ENCODE data around the gene KIAA0319L.

The KIAA0319L gene

DNA sequence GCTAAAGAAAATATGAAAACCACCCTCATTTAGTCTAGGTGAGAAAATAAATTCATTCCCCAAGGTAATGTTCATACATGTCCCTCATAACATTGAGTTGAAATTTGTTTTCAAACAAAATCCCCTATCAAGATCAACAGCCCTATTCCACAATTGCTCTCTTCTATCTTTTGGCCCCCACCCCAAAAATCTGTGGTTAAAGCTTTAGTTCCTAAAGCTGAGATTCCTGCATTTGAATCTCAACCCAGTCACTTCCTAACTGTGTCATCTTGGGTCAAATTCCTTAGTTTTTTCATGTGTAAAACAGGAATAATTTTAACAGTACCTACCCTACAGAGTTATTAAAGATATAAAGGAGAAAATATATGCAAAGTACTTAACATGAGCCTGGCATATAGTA is 22.0 kb downstream of the KIAA0319L start:
- DNase-seq, result no peak

DNA sequence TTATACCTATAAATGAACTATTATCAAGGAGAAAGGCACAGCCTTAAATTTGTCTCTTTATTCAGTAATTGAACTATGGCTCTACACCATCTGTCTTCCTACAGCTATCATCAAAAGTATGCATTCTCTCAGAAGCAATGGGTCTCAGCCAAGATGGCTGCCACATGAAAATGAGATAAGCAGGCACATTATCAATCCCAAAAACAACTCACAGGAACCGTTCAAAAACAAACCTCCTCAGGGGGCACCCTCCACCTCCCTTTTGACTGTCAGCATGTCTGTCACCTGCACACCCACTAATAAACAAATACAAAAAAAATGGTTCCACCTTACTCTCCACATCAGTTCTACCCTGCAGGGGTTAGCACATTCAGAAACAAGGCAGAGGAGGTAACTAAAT is 23.6 kb downstream of the KIAA0319L start:
- DNase-seq, result no peak

DNA sequence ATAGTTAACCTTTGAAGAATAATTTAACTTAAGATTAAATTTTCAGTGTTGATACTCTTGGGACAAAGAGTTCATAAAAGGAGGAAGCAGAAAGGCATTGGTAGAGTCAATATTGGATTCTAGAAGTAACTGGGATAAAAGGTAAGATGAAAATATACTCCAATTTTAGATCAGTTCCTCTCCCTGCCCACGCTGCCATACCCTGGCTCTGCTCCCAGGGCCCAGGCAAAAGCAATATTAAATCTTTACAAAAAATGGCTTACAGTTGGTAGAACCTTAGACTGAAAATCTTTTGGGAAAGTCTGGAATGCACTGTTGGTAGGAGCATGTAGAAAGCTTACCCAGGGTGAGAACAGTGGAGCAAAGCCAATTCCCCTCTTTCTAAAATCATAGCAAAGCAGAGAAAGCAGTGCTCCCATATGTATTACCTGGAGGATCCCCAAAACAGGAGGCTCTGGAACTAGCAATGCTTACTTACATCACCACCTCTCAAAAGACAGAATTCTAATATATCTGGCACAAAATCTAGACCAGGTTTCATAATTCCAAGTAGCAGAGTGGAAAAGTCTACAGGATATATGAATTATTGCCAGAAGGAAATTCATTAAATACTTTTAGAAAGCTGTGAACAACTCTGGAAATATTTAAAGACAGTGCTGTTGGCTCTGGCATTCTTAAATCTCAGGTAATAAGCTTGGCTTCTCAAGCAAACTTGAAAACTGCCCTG is 24.5 kb downstream of the KIAA0319L start:
- DNase-seq, result peak in 1 of 2 donors; percentile 57

DNA sequence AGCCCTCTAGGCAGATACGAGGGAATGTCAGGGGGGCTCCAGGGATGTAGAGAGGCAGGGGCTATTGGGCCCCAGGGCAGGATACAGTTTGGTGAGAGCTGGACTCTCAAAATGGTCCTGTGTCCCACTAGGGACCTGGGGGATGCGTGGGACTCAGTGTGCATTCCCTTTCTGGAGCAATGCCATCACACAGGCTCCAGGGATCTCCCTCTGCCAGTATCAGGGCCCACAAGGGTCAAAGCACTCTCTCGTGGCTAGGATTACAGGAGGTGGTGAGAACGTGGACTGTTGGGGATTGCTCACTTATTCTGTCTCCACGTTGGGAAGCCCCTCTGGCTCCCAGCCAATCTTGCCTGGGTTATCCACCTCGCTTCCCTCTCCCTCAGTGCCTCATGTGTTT is 25.8 kb downstream of the KIAA0319L start:
- DNase-seq, result no peak

DNA sequence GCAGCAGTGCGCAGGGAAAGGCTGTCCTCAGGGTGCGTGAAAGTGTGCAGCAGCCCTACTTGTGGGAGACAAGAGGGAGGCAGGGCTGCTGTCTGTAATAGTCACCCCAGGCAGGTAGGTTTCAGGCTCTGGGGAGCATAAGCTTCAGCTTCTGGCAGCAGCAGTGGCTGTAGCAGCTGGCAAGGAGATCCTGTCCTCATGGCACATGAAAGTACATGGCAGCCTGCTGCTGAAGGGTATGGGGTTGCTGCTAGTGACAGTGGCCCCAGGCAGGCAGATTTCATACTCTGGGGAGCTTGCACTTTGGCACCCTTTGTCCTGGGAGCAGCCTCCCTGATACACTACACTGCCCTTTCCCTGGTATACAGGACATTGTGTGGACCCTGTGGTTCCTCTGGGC is 26.3 kb downstream of the KIAA0319L start:
- DNase-seq, result no peak

DNA sequence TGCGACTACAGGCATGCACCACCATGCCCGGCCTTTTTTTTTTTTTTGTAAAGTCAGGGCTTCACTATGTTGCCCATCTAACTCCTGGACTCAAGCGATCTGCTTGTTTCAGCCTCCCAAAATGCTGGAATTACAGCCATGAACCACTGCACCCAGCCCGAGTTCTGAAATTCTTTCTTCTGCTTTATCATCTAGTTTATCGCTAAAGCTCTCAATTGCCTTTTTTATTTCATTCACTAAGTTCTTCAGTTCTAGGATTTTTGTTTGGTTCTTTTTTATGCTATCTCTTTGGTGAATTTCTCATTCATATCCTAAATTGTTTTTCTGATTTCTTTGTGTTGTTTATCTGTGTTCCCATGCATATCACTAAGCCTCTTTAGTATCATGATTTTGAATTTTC is 27.0 kb downstream of the KIAA0319L start:
- DNase-seq, result no peak

DNA sequence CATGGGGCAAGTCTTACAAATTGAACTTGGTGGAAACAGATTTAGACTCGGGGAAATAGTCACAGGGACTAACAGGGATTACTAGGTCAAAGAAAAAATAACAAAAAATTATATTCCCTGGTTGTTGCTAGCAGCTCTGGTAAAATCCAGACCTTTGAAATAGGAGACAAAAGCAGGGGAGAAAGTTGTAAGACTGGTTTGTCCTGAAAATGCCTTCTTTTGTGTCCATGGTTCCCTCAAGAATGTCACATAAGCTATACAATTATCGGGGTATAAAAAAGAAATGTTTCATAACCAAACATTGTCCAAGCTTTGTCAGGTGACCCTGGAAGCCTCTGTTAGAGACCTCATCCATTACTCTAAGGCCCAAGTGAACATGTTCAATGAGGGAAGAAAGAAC is 33.1 kb downstream of the KIAA0319L start:
- no peak for DNase-seq

DNA sequence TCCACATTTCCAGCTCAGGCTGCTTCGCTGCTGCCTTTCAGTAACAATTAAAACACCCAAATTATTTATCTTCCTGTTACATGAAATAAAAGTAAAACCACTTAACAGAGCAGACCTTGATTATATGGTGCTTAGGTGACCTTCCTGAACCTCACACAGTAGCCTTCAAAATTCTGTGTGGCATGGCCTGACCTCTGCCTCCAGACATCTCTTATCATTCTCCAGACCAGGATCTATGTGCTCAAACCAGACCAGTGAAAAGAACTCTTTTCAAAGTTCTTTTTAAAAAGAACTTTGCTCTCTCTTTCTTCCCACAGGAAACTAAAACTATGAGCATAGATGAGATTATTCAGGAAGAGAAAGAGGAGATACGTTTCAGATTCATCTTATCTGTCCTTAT is 37.8 kb downstream of the KIAA0319L start:
- no peak for DNase-seq

DNA sequence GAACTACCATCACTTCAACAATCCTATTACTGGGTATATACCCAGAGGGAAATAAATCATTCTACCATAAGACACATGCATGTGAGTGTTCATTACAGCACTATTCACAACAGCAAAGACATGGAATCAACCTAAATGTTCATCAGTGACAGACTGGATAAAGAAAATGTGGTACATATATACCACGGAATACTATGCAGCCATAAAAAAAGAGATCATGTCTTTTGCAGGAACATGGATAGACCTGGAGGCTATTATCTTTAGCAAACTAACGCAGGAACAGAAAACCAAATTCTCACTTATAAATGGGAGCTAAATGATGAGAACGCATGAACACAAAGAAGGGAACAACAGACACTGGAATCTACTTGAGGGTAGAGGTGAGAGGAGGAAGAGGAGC is 39.0 kb downstream of the KIAA0319L start:
- DNase-seq, result no peak

DNA sequence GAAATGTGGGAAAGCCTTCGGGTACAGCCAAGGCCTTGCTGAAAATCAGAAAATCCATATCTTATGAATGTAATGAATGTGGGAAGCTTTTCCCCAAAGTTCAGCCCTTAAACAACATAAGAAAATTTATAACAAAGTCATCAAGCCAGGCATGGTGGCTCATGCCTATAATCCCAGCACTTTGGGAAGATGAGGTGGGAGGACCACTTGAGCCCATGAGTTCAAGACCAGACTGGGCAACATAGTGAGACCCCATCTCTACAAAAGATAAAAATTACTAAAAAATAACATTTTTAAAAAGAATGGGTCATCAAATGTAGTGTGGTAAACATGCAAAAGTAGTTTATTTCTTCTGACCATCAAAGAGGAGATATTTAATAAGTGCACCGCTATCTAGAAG is 45.9 kb downstream of the KIAA0319L start:
- DNase-seq, result no peak

DNA sequence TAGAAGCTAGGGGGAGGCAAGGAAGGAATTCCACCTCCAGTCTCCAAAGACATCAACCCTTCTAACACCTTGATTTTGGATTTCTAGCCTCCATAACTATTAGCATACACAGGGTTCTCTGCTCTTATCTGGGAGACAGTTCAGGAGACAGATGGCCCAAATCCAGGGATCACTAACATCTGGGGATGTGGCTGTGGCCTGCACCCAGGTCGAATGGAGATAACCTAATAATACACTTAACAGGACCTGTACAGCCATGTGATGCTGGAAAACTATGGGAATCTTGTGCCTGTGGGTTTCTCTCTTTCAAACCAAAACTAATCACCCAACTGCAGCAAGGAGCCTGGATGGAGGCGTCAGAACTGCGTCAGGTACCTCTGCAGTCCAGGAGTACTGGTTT is 47.6 kb downstream of the KIAA0319L start:
- DNase-seq, result no peak

DNA sequence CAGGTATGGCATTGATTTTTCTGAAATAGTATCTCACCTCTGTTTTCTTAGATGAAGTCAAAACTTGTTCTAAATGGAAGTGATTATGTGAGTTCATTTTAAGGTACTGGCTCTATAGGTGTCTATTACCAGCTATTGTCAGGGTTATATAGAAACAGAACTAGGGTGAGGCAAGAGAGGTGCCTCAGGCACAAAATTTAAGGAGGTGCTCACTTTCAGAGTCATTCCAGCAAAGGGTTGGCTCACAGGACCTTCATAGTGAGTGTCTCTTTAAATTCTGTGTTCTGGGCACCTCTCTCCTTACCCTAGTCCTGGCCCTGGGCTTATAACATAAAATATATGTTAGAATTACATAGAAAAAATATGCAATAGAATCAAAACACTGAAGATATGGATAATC is 49.3 kb downstream of the KIAA0319L start:
- no peak for DNase-seq

DNA sequence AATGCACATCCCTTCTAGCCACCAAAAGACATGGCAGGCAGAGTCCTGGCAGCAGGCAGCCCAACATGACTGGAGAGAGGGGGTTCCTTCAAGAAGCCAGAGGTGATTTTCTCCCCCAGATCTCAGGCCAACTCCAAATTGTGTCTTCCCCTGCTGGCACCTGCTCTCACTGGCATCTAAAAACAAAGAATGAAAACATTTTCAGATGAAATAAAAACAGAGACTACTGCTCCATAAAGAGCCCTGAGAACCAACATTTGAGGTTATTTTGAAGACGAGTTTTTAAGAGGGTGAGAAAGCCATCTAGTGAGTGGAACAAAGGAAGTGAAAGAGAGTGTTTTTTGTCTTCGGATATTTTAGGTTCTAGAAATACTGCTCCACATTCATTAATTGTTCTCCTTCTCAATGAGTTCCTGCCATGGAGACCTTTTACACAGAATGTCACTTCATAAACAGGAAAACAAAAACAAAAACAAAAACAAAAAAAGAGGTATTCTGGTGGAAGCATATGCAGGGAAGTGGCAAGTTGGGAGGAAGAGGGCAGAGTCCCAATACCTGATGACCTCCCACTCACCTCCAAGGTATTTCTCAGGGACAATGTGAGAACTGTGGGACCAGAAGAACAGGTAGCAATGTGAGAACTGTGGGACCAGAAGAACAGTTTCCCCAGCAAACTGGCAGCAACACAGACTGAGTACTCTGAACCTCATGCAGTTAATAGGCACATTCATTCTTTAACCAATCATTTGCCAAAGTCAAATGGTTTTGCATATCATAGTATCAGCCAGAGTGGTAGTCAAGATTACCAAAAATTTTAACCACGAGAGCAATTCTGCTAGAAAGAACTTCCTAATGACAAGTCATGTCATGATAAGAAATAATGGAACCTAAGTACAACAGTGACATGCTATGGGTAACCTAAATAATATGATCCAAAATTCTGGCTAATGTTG is 50.0 kb downstream of the KIAA0319L start:
- DNase-seq, result no peak

DNA sequence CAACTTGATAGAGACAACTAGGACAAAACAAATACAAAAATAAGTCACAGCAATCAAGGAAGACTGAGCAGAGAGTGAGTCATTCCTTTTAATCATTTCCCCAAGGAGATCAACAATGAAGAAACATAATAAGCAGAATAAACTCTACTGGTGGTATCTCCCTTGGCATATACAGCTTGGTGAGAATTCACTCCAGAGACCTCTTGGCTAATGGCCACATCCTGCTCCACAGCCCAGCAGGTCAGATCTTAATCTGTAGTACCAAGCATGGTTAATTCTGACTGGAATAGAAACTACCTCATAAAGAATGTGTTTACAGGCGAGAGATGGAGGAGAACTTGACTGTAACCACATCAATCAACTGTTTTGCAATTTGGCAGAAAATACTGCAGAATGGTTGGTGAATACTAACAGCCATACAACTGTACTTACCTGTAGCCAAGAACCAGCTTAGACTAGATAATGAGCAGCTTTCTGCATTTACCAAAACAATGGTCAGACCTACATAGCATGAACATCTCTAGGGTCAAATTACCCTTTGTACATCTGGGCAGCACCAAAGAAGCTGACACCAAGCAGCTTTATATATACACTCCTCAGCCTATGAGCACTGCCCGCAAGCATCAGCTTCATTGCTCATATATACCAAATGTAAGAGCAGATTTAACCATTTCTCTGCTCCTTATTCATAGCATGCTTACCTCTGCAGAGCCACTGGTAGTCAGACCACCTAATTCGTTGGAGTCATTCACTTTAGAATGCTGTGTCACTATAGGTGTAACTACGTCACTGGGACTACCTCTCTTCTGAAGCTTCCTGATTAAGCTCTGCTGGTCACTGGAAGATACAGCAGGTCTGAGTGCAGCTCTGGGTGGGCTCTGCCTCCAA is 51.0 kb downstream of the KIAA0319L start:
- no peak for DNase-seq

DNA sequence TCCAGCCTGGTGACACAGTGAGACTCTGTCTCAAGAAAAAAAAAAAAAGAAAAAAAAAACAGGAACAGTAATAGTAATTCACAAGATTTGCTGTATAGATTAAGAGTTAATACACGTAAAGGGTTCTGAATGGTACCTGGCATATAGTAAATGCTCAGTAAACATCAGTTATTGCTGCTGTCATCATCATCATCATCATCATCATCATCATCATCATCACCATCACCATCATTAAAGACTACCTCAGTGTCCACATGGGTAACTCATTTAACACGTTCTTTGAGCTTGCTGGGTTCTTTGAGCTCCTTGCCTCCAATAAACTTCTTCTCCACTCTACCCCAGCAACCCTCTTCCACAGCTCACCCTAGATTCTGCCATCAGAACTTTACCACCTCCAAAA is 55.0 kb downstream of the KIAA0319L start:
- DNase-seq, result no peak

DNA sequence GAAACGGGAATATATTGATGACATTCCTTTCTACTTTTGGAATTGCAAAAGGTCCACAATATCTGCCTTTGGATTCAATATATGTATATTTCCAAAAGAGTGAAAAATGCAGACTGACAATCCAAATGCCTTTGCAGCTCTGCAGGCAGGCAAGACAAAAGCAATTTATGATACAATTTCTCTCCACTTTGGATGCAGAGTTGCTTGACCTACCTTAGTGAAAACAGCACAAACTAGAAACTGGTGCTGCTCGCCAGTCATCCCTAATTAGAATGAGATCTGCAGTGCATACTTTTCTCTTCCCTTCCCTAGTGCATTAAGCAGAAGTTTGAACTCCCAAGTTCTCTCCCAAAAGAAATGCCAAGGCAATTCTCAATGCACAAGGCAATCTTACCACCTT is 56.8 kb downstream of the KIAA0319L start:
- no peak for DNase-seq

DNA sequence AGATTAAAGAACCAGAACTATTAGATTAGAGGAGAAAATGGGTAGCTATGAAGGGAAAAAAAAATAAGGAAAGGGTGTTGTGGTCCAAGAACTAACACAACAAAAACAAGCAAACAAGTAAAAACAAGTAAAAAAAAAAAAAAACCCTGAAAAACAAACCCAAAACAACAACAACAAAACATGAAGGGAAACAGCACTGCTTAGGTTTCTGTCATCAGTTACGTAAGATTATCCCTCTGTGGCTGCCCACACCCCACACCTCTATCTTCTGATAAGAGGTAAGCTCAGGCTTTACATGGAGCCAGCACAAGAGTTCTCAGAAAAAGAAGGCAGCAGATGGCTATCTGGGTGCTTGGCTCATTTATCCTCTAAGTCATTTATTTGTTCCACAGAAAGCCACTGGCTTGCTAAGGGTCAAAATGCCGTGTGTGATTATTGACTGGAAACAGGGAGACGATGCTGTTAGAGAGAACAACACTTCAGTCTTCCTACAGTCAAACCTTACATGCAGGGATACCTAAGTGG is 57.5 kb downstream of the KIAA0319L start:
- DNase-seq, result no peak

DNA sequence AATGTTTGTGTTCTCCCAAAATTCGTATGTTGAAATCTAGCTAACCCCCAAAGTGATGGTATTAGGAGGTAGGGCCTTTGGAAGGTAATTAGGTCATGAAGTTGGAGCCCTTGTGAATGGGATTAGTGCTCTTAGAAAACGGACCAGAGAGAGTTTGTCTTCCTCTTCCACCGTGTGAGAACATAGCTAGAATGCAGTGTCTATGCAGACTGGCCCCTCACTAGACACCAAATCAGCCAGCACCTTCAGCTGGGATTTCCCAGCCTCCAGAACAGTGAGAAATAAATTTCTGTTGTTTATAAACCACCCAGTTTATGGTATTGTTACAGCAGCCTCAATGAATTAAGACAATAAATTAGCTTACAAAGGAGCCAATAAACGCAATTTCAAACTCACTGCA is 58.0 kb downstream of the KIAA0319L start:
- no peak for DNase-seq

DNA sequence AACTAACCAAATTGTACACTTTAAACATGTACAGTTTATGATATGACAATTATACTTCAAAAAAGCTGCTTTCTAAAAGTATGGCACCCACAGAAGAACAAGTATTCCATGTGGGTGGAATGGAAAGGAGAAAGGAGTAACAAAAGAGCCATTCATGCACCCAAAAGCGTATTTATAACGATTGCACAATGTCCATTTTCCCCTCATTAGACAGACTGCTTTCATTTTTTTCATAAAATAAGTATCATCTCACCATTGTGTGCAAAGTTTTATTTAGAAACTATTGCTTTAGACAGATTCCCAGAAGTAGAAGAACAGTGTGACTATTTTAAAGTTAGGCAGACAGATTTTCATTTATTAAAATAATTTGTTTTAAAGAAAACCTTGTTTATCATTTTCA is 59.6 kb downstream of the KIAA0319L start:
- DNase-seq, result no peak

DNA sequence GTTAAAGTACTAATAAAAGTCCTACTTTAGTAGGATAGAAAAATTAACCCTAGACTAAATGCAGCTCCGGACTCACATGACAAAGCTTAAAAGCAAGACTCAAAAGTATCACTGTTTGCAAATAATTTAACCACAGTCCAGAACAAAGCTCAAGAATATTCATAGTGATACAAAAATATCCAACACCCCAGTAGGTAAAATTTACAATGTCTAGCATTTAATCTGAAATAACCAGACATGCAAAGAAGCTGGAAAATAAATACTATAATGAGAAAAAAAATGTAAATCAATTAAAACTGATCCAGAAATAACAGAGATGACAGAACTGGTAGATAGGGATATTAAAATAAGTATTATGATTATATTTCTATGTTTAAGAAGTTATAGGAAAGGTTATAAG is 67.0 kb downstream of the KIAA0319L start:
- DNase-seq, result no peak

DNA sequence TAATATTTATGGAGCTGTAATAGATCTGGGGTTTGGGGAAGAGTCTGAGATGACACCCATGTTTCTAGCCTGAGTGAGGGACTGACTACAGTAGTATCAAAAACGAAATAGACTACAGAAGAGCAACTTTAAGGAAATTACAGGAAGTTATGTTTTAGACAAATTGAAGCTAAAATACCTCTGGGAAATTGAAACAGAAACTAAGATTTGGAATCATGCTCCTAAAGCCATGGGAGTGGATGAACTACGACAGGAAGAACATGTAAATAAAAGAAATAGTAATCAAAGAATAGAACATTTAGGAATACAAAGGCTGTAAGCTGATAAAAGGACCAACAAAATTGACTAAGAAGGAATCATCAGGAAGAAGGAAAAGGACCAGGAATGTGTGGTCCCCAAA is 68.9 kb downstream of the KIAA0319L start:
- DNase-seq, result no peak

DNA sequence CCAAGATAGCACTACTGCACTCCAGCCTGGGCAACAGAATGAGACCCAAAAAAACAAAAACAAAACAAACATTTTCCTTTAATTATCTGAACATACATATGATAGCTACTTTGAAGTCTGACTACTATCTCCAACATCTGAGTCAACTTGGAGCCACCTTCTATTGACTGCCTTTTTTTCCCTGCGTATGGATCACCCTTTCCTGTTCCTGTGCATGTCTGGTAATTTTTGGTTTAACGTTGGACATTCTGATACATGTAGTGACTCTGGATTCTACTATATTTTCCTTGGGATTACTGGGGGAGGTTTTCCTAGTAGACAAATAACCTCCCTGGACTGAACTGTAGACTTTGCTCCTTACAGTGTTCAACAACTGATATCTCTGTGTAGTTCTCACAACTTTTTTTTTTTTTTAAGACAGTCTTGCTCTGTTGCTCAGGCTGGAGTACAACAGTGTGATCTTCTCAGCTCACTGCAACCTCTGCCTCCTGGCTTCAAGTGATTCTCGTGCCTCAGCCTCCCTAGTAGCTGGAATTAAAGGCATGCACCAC is 70.3 kb downstream of the KIAA0319L start:
- DNase-seq, result no peak

DNA sequence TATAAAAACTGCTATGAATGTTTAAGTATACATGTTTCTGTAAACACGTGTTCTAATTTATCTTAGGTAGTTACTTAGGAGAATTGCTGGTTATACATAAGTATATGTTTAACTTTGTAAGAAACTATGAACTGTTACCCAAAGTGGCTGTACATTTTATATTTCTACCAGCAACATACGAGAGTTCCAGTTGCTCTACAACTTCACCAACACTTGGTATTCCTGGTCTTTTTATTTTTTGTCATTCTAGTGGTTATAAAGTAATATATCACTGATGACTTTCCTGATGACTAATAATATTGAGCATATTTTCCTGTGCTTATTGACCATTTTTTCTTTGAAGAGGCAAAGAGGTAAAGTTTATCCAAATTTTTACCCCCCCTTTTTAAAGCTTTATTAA is 76.0 kb downstream of the KIAA0319L start:
- no peak for DNase-seq

Measured in hippocampal formation (tissue), 2 donors.